Measurements from ENCODE around the gene C1QL2. TPM values are rescaled to one million over a fixed set of nuclear protein-coding genes. Genes with fewer than 3 reads are reported as not detected.

C1QL2 gene
- polyA plus RNA-seq, 1 donor from 2014 or later: not detected

DNA sequence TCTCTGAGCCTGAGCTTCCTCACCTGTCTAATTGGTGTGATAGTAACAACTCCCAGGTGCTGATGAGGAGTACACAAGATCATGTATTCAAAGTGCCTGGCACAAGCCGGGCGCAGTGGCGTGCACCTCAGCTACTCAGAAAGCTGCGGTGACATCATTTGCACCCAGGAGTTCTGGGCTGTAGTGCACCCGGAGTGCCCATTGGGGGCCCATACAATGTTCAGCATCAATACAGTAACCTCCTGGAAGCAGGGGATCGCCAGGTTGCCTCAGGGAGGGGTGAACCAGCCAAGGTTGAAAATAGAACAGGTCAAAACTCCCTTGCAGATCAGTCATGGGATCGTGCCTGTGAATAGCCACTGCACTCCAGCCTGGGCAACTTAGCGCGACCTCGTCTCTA, 11.2 kb upstream of the C1QL2 start:
- Histone ChIP-seq H3F3A (ENCODE audit: insufficient read depth, low read length, poor library complexity, severe bottlenecking) (no peaks in the 10 kb centered on the region), H3K9ac (ENCODE audit: low read length) (no peak overlapping the region), H3K27ac (ENCODE audit: low read length) (no peak overlapping the region), H3K9me2 (ENCODE audit: insufficient read depth, low read length) (no peaks in the 10 kb centered on the region), H3K4me2 (ENCODE audit: low read length) (no peak overlapping the region), H2AFZ (ENCODE audit: low read depth, low read length) (no peak overlapping the region), H3K36me3 (ENCODE audit: insufficient read depth, low read length) (no peaks in the 10 kb centered on the region), H4K20me1 (ENCODE audit: insufficient read depth) (no peaks in the 10 kb centered on the region), H3K4me3 (ENCODE audit: low read length) (no peak overlapping the region), H3K27me3 (ENCODE audit: insufficient read depth, low read depth, low read length) (peaks cover 44% of the 10 kb centered on the region), H3K9me3 (ENCODE audit: low read length) (no peaks in the 10 kb centered on the region), H3K79me2 (replicated peaks; ENCODE audit: insufficient read depth, low read length) (no peaks in the 10 kb centered on the region)
- TF ChIP-seq TAF1 (IDR thresholded peaks at IDR 0.05; ENCODE audit: low read depth): no peak
- TF ChIP-seq, protein P1, sequence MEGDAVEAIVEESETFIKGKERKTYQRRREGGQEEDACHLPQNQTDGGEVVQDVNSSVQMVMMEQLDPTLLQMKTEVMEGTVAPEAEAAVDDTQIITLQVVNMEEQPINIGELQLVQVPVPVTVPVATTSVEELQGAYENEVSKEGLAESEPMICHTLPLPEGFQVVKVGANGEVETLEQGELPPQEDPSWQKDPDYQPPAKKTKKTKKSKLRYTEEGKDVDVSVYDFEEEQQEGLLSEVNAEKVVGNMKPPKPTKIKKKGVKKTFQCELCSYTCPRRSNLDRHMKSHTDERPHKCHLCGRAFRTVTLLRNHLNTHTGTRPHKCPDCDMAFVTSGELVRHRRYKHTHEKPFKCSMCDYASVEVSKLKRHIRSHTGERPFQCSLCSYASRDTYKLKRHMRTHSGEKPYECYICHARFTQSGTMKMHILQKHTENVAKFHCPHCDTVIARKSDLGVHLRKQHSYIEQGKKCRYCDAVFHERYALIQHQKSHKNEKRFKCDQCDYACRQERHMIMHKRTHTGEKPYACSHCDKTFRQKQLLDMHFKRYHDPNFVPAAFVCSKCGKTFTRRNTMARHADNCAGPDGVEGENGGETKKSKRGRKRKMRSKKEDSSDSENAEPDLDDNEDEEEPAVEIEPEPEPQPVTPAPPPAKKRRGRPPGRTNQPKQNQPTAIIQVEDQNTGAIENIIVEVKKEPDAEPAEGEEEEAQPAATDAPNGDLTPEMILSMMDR (IDR thresholded peaks at IDR 0.05; ENCODE audit: poor library complexity, severe bottlenecking): no peak
- TF ChIP-seq EZH2 (IDR thresholded peaks at IDR 0.05; ENCODE audit: borderline replicate concordance, insufficient read depth, low read length, poor library complexity, severe bottlenecking): no peak
- no peak for TF ChIP-seq EP300 (conservative IDR thresholded peaks at IDR 0.05; ENCODE audit: poor library complexity, severe bottlenecking)
- TF ChIP-seq POLR2AphosphoS5 (IDR thresholded peaks at IDR 0.05): no peak

DNA sequence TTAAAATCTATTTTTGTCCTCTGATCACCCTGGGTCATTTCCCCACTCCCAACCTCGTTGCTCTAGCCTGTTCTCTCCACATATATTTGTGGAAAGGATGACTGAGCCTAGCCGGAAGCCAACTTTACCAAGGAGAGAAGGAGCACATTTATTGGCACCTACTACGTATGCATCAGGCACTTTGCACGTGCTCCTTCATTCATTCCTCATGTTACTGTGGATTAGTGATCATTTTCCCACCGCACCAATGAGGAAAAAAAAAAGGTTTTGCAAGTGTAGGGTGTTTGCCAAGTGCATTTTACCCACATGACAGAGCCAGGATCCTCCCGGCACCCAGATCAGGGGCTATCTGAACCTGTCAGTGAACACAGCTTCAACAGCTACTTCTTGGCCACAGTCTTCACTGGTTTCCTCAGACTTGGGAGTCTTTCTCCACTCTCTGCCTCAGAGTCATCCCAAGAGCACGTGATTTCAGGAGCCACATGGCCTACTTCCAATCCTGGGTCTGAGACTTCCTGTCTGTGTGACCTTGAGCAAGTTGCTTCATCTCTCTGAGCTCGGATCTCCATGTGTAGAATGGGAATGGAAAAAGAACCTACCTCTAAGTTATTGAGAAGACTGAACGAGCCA, 1.9 kb upstream of the C1QL2 start:
- Histone ChIP-seq H3K4me3 (ENCODE audit: low read length) (no peak overlapping the region), H3K36me3 (ENCODE audit: insufficient read depth, low read length) (no peaks in the 10 kb centered on the region), H3K9me3 (ENCODE audit: low read length) (no peaks in the 10 kb centered on the region), H4K20me1 (ENCODE audit: insufficient read depth) (no peaks in the 10 kb centered on the region), H3K9ac (ENCODE audit: low read length) (no peak overlapping the region), H3K79me2 (replicated peaks; ENCODE audit: insufficient read depth, low read length) (no peaks in the 10 kb centered on the region), H3K9me2 (ENCODE audit: insufficient read depth, low read length) (no peaks in the 10 kb centered on the region), H2AFZ (ENCODE audit: low read depth, low read length) (no peak overlapping the region), H3K27ac (ENCODE audit: low read length) (no peak overlapping the region), H3K27me3 (ENCODE audit: insufficient read depth, low read depth, low read length) (peaks cover 96% of the 10 kb centered on the region), H3K4me2 (ENCODE audit: low read length) (no peak overlapping the region), H3F3A (ENCODE audit: insufficient read depth, low read length, poor library complexity, severe bottlenecking) (no peaks in the 10 kb centered on the region)
- TF ChIP-seq EZH2 (IDR thresholded peaks at IDR 0.05; ENCODE audit: borderline replicate concordance, insufficient read depth, low read length, poor library complexity, severe bottlenecking): no peak
- TF ChIP-seq POLR2AphosphoS5 (IDR thresholded peaks at IDR 0.05): no peak
- no peak for TF ChIP-seq TAF1 (IDR thresholded peaks at IDR 0.05; ENCODE audit: low read depth)
- TF ChIP-seq, protein P1 (IDR thresholded peaks at IDR 0.05; ENCODE audit: poor library complexity, severe bottlenecking): no peak

DNA sequence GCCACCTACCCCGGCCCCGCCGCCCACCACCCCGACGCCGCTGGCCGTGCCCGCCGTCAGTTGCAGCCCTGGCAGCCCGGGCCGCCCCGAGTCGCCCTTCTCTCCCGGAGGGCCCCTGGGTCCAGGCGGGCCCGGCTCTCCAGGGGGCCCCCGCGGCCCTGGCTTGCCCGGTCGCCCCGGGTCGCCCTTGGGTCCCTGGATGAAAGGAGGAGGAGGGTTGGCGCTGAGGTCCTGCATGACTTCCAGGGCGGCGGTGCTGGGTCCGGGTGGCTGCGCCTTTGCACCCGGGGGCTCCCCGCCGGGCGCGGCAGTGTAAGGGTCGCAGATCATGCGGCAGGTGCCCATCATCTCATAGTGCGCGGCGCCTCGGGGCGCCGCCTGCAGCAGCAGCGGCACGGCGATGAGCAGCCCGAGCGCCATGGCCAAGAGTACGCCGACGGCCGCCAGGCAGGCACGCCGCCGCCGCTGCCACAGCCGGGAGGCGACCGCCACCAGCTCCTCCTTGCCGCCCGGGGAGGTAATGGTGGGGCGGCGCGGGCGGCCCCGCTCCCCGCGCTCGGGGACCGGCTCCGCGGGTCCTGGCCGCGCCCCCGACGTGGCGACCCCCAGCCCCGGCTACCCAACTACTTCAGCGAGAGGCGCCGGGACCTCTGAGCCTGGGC, 570 bp downstream of the C1QL2 start:
- H3K4me2 ChIP-seq (ENCODE audit: low read length): peak overlapping the region; percentile 19
- no peak overlapping the region for H3K9ac ChIP-seq (ENCODE audit: low read length)
- H3K27ac ChIP-seq (ENCODE audit: low read length): no peak overlapping the region
- no peaks in the 10 kb centered on the region for H3K9me3 ChIP-seq (ENCODE audit: low read length)
- no peak overlapping the region for H2AFZ ChIP-seq (ENCODE audit: low read depth, low read length)
- no peaks in the 10 kb centered on the region for H3K9me2 ChIP-seq (ENCODE audit: insufficient read depth, low read length)
- no peaks in the 10 kb centered on the region for H3K79me2 ChIP-seq (replicated peaks; ENCODE audit: insufficient read depth, low read length)
- no peaks in the 10 kb centered on the region for H3K36me3 ChIP-seq (ENCODE audit: insufficient read depth, low read length)
- no peaks in the 10 kb centered on the region for H3F3A ChIP-seq (ENCODE audit: insufficient read depth, low read length, poor library complexity, severe bottlenecking)
- peak overlapping the region; percentile 67 for H3K4me3 ChIP-seq (ENCODE audit: low read length)
- TF ChIP-seq EP300 (conservative IDR thresholded peaks at IDR 0.05; ENCODE audit: poor library complexity, severe bottlenecking) (no peak), EZH2 (IDR thresholded peaks at IDR 0.05; ENCODE audit: borderline replicate concordance, insufficient read depth, low read length, poor library complexity, severe bottlenecking) (no peak), POLR2AphosphoS5 (IDR thresholded peaks at IDR 0.05) (no peak), MXI1 (conservative IDR thresholded peaks at IDR 0.05; ENCODE audit: poor library complexity, severe bottlenecking) (no peak), RAD21 (conservative IDR thresholded peaks at IDR 0.05) (no peak), SMC3 (conservative IDR thresholded peaks at IDR 0.05; ENCODE audit: poor library complexity) (no peak), TAF1 (IDR thresholded peaks at IDR 0.05; ENCODE audit: low read depth) (no peak)
- TF ChIP-seq, protein P2, sequence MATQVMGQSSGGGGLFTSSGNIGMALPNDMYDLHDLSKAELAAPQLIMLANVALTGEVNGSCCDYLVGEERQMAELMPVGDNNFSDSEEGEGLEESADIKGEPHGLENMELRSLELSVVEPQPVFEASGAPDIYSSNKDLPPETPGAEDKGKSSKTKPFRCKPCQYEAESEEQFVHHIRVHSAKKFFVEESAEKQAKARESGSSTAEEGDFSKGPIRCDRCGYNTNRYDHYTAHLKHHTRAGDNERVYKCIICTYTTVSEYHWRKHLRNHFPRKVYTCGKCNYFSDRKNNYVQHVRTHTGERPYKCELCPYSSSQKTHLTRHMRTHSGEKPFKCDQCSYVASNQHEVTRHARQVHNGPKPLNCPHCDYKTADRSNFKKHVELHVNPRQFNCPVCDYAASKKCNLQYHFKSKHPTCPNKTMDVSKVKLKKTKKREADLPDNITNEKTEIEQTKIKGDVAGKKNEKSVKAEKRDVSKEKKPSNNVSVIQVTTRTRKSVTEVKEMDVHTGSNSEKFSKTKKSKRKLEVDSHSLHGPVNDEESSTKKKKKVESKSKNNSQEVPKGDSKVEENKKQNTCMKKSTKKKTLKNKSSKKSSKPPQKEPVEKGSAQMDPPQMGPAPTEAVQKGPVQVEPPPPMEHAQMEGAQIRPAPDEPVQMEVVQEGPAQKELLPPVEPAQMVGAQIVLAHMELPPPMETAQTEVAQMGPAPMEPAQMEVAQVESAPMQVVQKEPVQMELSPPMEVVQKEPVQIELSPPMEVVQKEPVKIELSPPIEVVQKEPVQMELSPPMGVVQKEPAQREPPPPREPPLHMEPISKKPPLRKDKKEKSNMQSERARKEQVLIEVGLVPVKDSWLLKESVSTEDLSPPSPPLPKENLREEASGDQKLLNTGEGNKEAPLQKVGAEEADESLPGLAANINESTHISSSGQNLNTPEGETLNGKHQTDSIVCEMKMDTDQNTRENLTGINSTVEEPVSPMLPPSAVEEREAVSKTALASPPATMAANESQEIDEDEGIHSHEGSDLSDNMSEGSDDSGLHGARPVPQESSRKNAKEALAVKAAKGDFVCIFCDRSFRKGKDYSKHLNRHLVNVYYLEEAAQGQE (IDR thresholded peaks at IDR 0.05; ENCODE audit: borderline replicate concordance): no peak
- TF ChIP-seq, protein P1 (IDR thresholded peaks at IDR 0.05; ENCODE audit: poor library complexity, severe bottlenecking): no peak
- H4K20me1 ChIP-seq (ENCODE audit: insufficient read depth): no peaks in the 10 kb centered on the region
- peaks cover 97% of the 10 kb centered on the region for H3K27me3 ChIP-seq (ENCODE audit: insufficient read depth, low read depth, low read length)
